ENCODE measurements around the gene PMEL.

Gene PMEL

DNA sequence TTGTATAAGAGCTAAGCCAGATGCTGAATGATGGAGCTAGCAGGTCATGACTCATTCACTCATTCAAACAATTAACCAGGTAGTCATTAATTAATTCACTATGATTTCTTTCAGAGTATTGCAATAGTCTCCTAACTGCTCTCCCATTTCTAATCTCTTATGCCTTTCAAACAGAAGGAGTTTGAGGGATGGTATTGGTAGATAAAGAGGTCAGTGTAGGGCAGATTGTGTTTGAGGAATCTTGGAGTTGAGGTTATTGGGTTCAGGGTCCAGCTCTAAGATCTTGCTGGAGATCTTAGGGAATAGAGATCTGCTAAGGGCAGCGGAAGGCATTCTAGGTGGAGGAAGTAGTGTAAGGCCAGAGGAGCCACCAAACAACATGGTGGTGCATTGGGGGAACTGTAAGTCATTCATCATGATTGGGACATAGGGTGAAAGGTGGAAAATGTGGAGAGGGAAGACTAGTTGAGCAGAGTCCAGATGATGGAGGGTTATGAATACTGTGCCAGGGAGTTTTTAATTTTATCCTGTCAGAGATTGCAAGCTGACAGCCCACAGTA lies 23.2 kb downstream of the PMEL start:
- in situ Hi-C loops (cut with MboI; ENCODE audit: low sequenced_read_pairs): no loop called here

DNA sequence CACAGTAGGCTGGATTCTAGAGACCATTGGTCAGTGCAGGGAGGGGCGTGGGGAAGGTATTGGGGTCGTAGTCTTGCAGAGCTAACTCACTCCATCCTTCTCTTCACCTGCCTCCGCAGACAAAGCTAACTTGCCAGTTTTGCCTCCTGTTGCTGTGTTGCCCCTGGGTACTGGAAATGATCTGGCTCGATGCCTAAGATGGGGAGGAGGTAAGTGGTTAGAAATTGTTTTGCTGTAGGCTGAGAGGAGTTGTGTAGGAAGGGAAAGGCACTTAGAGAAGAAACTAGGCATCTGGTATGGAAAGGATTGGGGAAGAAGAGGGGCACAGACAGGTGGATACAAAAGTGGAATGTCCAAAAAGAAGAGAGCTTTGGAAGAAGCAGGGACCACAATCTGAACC lies 23.8 kb downstream of the PMEL start:
- in situ Hi-C loops (cut with MboI; ENCODE audit: low sequenced_read_pairs): no loop called here

DNA sequence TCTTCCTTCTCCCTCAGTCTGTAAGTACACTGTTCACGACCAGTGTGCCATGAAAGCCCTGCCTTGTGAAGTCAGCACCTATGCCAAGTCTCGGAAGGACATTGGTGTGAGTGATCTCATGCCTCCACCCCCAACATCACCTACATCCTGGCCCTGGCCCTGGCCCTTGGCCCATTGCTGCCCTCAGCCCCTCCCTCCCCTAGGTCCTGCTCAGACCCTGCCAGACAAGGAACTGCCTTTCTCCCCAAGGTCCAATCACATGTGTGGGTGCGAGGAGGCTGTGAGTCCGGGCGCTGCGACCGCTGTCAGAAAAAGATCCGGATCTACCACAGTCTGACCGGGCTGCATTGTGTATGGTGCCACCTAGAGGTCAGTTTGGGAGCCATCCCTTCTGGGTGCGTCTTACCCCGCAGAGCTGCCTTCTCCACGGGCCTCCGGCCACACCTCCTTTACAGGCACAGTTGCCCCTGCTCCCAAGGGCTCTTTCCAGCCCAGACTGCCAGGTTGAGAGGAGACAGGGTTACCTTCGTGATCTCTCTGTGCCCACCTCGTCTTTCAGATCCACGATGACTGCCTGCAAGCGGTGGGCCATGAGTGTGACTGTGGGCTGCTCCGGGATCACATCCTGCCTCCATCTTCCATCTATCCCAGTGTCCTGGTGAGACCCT lies 25.6 kb downstream of the PMEL start:
- in situ Hi-C loops (cut with MboI; ENCODE audit: low sequenced_read_pairs): no loop called here

DNA sequence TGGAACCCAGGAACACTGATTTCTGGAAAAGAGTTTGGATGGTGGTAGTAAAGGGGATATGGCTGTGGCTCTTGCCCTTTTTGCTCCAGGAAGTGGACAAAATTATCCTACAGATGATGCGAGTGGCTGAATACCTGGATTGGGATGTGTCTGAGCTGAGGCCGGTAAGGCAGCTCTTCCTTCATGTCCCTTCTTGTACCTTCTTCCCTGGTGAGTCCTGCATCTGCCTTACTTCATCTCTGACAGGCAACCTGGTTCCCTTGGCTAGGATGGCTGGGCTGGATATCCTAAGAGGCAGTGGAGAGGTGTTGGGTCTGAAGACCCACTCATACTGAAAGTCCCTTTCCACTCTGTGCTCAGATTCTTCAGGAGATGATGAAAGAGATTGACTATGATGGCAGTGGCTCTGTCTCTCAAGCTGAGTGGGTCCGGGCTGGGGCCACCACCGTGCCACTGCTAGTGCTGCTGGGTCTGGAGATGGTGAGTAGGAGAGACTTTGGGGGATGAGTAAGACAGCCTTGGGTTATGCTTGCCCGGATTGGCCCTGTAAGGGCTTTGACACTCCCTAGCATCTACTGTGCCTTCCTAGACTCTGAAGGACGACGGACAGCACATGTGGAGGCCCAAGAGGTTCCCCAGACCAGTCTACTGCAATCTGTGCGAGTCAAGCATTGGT lies 26.9 kb downstream of the PMEL start:
- in situ Hi-C loops (cut with MboI; ENCODE audit: low sequenced_read_pairs): no loop called here

DNA sequence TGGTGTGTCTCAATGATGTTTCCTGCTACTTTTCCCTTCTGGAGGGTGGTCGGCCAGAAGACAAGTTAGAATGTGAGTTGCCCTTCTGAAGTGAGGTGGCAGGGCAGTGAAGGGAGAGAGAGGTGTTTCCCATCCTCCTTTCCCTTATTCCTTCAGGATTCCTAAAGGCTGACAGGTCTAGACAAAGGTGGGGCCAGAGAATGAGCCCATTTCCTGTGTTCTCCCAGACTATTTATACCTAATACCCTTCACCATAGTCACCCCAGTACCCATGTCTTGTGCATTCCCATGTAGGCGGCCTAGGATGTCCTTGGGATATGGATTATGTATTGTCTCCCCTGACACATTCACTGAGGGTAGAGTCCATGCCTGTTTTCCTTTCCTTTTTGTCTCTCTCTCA lies 27.9 kb downstream of the PMEL start:
- in situ Hi-C loops (cut with MboI; ENCODE audit: low sequenced_read_pairs): no loop called here

DNA sequence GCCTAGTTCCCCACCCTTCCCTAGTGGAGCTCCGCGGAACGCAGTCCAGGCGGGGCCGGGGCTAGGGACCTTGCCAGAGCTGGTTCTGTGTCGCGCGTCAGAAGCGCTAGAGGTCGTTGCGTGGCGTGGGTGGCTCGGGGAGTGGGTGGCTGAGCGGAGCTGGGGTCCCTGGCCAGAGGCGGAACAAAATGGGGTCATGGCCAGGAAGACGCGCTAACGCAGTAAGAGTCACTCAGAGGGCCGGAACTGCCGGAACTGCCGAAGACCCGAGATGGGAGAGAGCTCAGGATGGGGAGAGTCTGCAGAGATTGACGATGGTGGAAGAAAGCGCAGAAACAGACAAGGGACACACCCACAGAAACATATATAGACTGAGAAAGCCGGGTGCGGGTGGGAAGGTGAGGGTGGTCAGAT lies 30.1 kb downstream of the PMEL start:
- in situ Hi-C loops (cut with MboI; ENCODE audit: low sequenced_read_pairs): no loop called here

DNA sequence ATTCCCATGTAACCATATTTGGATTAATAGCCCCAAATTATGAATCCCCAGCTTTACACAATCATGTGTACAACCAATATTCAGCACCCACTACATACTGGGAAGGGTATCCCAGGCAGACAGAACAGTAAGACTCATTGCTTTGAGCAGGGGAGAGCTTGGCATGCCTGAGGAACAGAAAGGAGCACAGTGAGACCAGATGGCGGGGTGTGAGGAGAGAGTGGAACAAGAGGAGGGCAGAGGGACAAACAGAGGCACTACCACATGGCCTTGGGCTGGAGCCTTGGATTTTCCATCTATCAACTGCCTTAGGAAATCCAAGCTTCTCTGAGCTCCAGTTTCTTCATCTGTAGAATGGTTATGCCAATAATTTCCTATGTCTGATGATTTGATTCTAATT lies 31.1 kb downstream of the PMEL start:
- in situ Hi-C loops (cut with MboI; ENCODE audit: low sequenced_read_pairs): no loop called here

DNA sequence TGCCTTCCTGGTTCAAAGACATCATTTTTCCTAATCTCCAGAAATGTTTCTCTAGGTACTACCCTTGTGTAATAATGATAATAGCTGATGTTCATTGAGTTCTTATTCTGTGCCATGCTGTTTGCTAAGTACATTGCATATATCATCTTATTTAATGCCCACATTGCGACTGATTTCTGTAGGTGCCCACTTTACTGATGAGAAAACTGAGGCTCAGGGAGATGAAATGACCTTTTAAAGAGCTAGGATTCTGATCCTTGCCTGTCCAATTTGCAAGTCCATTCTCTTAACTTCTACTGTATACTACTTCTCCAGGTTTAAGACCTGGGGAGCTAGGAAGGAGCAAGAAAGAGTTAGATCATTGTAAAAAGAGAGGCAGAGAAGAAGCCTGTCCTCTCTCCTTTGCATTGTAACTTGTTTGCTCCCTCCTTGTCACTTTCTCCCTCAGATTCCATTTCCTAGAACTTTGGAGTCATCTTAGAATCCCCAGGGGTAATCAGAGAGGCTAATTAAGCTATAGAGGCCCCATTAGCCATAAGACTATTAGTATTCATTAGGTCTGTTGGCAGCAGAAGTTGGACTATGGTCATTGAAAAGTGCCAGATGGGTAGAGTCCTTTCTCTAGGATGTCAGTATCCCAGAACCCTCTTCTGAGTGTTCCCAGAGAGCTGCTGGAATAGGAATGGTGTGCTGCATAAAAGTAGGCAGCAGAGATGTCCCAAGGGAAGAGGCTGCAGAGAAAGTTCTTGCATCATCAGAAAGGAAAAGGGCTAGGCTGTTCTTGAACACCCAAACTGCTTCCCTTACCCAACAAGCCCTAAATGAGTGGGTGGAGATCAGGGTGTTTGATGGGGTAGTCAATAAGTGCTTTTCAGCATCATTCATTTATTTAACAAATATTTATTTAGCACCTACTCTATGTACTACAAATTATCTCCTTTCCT lies 31.8 kb downstream of the PMEL start:
- in situ Hi-C loops (cut with MboI; ENCODE audit: low sequenced_read_pairs): no loop called here

DNA sequence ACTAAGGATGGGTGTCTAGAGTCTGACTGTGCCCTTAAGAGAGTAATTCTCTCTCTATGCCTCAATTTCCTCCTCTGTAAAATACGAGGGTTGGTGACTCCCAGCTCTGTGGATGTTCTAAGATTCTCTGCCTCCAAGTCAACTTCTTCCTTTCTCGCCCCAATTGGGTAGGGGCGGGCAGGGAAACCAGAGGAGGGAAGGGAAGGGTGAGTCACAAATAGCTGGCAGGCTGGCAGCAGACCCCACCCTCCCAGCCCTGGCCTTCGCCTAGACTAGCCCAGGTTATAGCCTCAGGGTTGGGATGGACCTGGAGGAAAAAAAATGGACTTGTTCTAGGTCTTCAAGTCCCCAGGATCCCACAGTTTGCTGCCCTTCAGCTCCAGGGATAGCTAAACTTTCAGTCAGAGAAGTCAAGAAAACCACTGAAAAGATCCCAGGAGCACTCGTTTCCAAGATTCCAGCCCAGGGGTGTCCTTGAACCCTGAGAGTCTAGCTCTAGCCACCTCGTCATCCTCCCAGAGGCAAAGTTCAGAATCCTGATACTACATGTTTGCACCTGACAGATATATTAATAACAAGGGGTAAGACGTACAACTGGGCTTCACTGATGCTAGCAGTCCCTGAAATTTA lies 32.6 kb downstream of the PMEL start:
- in situ Hi-C loops (cut with MboI; ENCODE audit: low sequenced_read_pairs): no loop called here

DNA sequence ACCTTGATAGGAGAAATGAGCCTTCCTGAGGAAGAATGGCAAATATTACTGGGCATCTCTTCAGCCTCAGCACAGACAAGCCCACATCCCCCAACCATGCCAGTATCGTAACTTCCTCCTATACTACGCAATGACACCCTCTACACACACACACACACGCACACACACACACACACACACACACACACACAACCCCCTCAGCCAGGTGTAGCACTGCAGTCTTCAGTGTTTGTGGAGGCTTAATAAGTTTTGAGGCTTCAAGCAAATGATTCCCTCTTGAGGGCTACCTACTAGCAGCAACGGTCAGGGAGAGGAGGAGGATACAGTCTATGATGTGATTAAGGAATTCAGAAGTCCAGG lies 33.3 kb downstream of the PMEL start:
- in situ Hi-C loops (cut with MboI; ENCODE audit: low sequenced_read_pairs): no loop called here

DNA sequence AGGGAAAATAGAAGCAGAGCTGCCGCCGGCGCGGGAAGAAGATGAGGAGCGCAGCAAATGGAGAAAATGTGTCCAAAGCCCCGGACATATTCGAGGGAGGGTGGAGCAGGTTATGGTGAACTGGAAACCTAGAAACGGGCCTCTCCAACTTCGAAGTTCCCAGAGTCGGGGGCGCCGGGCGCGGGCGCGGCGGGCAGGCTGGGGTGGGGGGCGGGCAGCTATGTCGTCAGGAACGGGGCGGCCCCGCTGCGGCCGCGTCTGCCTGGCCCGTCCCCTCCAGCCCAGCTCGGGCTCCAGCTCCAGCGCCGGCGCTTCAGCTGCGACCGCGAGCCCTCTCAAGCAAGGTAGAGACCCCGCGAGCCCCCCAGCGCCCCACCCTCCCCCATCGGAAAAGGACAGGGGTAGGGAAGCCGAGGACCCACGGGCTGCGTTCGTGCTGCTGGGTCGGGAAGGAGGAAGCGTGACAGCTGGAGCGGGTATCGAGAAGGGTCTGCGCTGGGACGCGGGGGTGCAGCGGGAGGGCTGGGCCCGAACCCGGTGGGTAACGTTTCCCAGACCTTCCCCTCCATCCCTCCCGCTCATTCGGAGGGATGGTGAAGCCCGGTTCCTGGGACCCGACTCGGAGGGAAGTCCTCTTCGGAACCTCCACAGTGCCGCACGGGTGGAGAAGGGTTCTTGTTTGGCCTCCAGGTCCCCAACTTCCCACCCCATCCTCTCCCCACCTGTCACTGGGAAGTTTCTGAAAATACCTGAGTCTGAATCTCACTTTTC lies 33.9 kb downstream of the PMEL start:
- in situ Hi-C loops (cut with MboI; ENCODE audit: low sequenced_read_pairs): no loop called here

DNA sequence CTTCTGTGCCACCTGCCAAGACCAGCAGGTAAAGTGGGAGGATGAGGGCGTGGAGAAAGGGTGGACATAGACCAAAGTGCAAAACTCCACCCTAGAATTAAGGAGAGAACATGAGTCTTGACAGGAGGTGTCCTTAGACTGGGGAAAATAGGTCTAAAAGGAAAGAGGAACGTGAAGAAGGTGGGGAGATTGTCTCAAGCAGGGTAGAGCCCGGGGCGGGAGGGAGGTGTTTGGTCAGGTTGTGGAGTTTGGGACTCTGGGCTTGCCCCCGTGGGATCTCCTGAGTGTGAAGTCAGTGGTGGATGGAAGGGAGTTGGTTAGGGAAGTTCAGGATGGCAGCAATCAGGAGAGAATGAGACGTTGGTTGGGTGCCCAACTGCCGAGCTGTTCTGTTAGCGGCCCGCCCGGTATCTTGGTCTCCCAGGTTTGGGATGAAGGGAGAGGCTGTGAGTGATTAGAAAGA lies 34.5 kb downstream of the PMEL start:
- in situ Hi-C loops (cut with MboI; ENCODE audit: low sequenced_read_pairs): no loop called here

DNA sequence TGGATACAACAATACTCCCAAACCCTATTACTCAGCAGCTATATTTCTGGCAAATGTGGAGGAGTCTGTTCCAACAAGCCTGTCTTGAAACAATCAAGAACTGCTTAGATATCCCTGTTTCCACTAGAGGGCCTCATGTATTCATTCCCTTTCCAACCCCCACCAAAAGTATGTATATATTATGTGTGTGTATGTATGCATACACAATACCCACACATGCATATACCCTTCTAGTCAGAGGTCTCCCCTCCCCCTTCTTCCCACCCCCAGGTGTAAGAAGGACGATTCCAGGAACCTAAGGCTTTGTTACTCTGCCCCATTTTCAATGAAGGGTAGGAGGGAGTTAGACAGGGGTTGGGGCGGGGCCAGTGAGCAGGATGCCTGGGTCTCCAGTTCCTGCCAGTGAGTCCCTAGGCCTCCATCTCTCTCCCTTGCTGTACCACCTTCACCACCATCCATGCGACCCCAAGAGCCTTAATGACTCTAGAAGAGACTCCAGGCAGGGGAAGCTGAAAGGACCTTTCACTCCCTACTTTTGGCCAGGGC lies 35.0 kb downstream of the PMEL start, which contains the start of gene DGKA:
DGKA (plus strand) TSS at position 392 of the 546 bp plus-strand sequence. CDS start 5,342 bp downstream, outside the sequence.
- in situ Hi-C loops (cut with MboI; ENCODE audit: low sequenced_read_pairs): no loop called here

DNA sequence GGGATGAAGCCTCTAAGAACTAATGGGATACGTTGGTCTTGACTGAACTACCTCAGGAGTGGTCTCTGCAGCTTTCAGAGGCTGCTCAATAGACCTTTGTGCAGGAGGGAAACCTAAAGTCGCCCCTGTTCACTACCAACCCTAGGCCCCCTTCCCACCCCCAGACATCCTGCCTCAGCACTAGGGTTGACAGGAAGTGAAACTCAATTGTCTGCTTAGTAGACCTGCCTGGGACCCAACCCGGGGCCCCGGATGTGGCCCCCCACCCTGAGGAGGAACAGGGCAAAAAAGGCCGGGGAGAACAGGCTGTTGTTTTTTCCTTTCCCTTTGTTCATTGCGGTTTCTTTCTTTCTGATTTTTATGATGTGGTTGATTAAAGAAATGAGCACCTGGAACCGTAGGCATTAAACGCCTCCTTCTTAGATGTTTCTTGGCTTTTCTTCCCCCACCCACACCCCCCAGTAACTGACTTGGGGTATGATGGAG lies 36.5 kb downstream of the PMEL start:
- in situ Hi-C loops (cut with MboI; ENCODE audit: low sequenced_read_pairs): no loop called here

DNA sequence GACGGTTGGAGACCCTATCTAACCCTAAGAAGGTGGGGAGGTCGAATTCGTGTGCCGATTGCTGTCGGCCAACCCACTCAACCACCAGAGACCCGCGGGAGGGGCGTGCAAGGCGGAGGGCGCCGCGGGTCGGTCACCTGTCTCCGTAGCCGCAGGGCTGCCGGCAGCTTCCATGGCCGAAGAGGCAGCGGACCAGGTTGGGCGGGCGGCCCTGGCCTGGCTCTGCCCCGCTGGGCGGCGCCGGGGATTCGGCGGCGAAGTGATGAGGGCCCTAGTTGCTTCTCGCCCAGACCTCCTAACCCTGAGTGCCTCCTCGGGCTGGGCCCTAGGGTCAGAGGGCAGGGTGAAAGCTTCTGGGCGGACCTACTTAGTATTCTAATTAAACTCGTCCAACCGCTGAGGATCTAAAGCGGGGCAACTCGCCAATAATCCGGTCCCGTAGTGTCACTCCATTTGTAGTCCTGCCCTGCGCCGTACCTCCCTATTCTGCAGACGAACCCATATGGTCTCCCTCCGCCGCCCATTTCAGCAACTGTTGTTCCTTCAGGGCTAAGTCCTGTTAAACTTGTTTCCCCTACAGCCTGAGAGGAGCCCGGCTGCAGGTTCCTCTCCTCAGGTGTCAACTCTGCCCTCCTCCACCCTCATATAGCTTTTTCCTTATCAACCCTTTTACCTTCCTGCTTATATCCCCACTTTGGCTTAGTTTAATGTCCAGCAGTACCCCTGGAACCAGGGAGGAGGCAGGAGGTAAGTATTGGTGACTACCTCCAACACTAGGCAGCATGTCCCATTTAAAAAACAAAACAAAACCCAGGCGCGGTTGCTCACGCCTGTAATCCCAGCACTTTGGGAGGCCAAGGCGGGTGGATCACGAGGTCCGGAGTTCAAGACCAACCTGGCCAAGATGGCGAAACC lies 38.0 kb downstream of the PMEL start, which contains the start of gene PYM1:
PYM1 (minus strand) TSS at position 307 of the 915 bp plus-strand sequence; CDS start at position 174, 133 bp downstream.
- in situ Hi-C loops (cut with MboI; ENCODE audit: low sequenced_read_pairs): no loop called here

DNA sequence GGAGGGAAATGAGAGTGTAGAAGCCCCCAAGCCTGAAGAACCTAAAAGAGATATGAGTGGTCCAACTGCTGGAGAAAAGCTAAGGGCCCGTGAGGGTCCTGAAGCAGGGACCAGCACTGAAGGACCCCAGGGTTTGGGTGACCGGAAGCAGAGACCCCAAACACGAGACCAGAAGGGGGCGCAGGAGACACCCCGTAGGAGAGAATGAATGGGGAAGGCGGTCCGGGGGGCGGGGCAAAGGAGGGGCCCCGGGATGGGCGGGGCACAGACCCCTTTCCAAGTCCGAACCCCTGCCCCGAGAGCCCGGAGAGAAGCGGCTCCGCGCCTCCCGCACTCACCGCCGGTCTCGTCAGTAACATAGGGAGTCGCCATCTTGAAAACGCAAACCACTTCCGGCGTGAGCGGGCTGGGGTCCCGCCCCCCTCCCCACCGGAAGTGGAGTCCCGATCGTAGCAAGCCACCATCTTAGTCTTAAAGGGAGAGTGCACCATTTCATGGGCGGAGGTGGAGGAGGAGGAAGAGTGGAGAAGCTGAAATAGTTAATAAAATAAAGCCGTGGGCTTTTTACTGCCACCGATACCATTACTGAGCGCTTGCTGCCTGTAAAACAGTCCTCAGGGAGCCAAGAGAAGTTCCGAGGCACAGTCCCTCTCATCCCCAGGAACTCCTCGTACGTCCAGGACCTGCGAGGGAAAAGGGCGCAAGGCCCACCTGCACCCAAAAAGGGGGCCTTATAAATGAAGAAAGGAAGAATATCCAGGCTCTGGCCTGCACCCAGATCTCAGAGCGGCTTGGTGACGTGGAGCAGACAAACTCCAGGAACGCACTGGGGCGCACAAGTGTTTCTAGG lies 38.9 kb downstream of the PMEL start:
- in situ Hi-C loops (cut with MboI; ENCODE audit: low sequenced_read_pairs): no loop called here
